ENCODE measurements around the gene TAGLN.
A peak's percentile ranks its signal among the peaks of the same experiment; 100 is the strongest.
"Not testable (repeated sequence)": the region's sequence is repeated elsewhere in the genome, so short reads cannot be mapped to it uniquely, and the experiment has no call there.

TAGLN gene

GRCh38 chr11:117180661-117181585, 18.2 kb upstream of the TAGLN start:
- DNase-seq (ENCODE audit: low spot score), result peak; percentile 78

GRCh38 chr11:117181586-117182550, 17.3 kb upstream of the TAGLN start:
- DNase-seq (ENCODE audit: low spot score), result no peak

- no peak for DNase-seq (ENCODE audit: low spot score)
Measured at GRCh38 chr11:117182551-117182935, 16.6 kb upstream of the TAGLN start.

GRCh38 chr11:117183178-117183577, 16.0 kb upstream of the TAGLN start:
- not testable (repeated sequence) for DNase-seq (ENCODE audit: low spot score)

GRCh38 chr11:117183724-117184349, 15.3 kb upstream of the TAGLN start:
- DNase-seq (ENCODE audit: low spot score), result no peak

GRCh38 chr11:117185736-117186430, 13.3 kb upstream of the TAGLN start:
- no peak for DNase-seq (ENCODE audit: low spot score)

- DNase-seq (ENCODE audit: low spot score), result no peak
Measured at GRCh38 chr11:117186431-117186761, 12.8 kb upstream of the TAGLN start.

GRCh38 chr11:117187007-117187406, 12.2 kb upstream of the TAGLN start:
- peak; percentile 9 for DNase-seq (ENCODE audit: low spot score)

- DNase-seq (ENCODE audit: low spot score), result peak; percentile 13
Measured at GRCh38 chr11:117187428-117187798, 11.8 kb upstream of the TAGLN start.

GRCh38 chr11:117187799-117188481, 11.2 kb upstream of the TAGLN start:
- DNase-seq (ENCODE audit: low spot score), result peak; percentile 18

GRCh38 chr11:117188620-117189081, 10.5 kb upstream of the TAGLN start:
- DNase-seq (ENCODE audit: low spot score), result no peak

- peak; percentile 10 for DNase-seq (ENCODE audit: low spot score)
Measured at GRCh38 chr11:117189191-117189940, 9.8 kb upstream of the TAGLN start.

GRCh38 chr11:117189941-117190544, 9.1 kb upstream of the TAGLN start:
- DNase-seq (ENCODE audit: low spot score), result peak; percentile 15

- peak; percentile 14 for DNase-seq (ENCODE audit: low spot score)
Measured at GRCh38 chr11:117191680-117192400, 7.3 kb upstream of the TAGLN start.

- no peak for DNase-seq (ENCODE audit: low spot score)
Measured at GRCh38 chr11:117192401-117192875, 6.7 kb upstream of the TAGLN start.

- DNase-seq (ENCODE audit: low spot score), result no peak
Measured at GRCh38 chr11:117193130-117194020, 5.8 kb upstream of the TAGLN start.

- no peak for DNase-seq (ENCODE audit: low spot score)
Measured at GRCh38 chr11:117194267-117194666, 4.9 kb upstream of the TAGLN start.

GRCh38 chr11:117195258-117195657, 3.9 kb upstream of the TAGLN start:
- DNase-seq (ENCODE audit: low spot score), result no peak
